HG03520 (cell line): Measurements from ENCODE around the gene CDCA5.

ENCODE experiments used
- ATAC-seq: cut with Tn5 transposase; IDR thresholded peaks from one replicate; pipeline ENCODE4 v1.9.1; 2021; ENCODE audit warnings: mild to moderate bottlenecking, moderate library complexity; ENCODE audit not compliant: unreplicated experiment

Gene CDCA5

DNA sequence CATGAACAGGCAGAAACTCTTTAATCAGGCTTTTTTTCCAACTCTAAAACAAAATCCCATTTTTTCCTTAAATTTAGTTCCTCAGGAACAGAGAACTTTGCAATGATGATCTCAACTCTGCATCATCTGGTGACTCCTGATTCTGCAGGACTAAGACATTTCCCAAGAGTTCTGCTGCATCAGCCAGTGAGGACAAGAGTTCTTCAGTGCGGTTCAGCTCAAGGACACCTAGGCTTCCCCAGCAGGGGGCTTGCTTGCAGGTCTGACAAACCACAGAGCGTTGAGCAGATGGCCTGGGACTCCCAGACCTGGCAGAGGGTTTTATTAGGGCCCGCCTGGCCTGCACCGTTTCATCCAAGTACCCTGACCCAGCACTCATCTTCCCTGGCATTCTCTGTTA is 6.4 kb downstream of the CDCA5 start:
- ATAC-seq: no peak

DNA sequence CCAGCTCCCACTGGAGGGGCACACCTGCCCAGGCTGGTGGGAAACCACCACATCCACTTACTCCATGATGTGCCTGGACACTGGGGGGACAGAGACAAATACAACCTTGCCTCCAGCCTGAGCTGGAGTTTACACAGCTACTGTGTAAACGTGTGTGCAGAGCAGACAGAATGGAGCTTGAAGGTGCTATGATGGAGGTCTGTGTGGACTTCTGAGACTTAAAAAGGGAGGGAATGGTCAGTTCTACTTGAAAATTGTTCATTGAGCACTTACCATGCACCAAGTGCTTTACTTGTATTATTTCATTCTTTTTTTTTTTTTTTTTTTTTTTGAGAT is 11.2 kb downstream of the CDCA5 start:
- no peak for ATAC-seq

DNA sequence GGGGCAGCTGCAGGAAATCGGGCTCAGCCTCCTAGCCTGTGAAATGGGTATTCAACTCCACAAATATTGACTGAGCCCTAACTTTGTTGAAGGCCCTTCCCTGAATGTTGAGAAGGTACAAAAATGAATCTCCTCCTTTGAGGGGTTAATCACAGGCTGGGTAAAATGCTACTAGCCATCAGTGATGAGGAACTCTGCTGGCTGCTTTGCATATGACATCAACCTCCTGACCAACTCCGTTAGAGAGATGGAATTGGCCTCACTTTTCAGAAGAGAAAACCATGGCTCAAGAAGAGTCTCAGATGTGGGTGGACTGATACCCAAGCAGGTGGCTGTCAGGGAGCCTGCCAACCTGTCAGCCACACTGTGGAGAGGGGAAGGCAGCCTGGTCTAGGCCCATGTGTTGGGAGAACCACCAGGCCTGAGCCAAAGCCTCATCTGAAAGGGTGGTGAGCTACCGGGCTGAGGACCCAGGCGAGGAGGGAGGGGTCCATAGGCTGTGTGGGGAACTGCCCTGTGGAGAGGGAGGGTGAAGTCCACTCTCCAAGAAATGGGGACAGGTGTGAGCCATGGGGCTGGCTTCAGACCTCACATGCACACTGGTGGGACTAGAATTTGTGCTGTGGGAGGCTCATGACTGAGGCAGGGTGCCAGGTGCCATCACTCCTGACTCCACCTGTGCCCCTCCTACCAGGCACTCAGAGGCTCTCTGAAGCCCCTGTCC is 11.8 kb downstream of the CDCA5 start:
- ATAC-seq: no peak

DNA sequence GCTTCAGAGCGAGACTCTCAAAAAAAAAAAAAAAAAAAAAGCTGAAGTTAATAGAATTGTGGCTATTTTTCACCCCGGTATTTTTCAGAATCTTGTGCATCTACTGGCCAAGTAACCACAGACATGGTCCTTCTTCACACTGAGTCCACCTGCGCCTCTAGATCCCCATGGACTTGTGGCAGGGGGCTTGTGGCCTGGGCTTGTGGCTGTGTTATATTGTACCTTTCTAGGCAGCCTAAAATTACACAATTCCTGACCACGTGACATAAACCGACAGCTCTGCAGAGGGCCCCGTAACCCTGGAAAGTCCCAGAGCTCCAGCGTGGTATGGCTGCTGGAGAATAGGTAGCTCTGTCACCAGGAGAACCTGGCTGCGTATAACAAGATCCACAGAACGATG is 14.6 kb downstream of the CDCA5 start:
- ATAC-seq: no peak

DNA sequence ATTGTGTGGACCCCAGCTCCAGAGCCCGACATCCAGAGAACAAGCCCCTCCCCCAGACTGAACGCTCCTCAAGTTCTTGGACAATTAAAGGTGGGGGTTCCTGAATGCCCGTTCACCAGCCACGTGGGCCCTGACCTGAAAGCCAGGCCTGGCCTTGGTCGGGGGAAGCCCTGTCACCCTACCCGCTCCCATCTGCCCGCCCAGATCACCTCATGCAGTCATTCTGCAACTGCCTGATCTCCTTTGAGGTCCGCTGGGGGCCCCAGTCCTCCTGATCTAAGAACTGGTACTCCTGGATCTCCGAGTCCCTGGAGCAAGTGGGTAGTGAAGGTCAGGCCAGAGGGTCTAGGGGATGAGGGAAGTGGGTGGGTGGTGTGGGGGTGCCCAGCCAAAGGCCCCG is 16.4 kb downstream of the CDCA5 start:
- no peak for ATAC-seq

DNA sequence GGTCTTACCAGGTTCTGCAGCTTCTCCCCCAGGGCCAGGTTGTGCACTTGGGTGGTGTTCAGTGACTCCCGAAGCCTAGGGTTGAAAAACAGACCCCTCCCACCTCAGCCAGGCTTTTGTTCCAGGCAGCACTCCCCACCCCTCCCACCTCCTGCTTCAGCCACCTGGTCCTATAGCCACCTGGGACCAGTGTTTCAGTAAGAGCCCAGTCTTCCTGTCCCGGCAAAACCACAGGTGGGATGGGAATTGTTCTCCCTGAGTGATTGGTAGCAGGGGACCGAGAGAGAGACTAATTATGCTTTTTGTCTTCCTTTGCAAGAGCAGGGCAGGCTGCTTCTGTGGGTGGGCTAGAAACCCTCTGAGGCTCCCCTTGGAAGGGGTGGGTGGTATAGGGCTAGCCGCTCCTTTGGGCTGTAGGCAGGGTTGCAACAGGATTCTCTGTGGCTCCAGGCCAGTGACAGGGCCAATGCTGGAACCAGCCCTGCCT is 17.0 kb downstream of the CDCA5 start:
- no peak for ATAC-seq

DNA sequence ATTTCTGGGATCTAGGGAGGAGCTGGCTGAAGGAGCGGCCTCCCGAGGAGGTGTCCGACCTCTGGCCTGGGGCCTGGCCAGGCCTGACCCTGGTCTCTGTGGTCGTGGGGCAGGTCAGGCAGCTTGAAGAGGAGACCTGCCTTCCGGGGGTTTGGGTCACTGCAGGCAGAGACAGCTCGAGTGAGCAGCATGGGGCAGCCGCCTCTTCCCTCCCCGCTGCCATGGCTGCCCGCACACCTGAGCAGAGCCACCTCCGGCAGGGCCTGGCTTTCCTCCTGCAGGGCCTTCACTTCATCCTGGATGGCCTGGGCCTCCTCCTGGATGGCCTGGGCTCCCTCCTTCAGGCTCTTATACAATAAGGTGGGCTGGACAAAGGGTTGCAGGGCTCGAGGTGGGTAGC is 17.5 kb downstream of the CDCA5 start:
- ATAC-seq: no peak

DNA sequence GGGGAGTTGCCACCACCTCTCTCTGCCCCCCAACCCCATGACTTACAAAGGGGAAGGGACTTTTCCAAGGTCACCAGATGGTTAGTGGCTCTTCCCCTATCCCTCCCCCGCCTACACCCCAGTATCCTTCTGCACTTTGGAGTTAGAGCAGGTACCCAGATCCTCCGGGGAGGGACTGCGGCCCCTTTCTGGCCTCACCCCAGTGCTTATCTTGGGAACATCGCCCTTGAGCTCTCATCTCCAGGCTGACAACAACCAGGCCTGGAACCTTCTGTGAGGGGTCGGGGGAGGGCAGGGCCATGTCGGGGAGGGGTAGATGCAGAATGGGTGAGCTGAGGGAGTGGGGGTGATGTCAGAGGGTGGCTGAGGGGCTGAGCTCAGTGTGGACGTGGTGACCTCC is 18.0 kb downstream of the CDCA5 start:
- ATAC-seq: no peak

DNA sequence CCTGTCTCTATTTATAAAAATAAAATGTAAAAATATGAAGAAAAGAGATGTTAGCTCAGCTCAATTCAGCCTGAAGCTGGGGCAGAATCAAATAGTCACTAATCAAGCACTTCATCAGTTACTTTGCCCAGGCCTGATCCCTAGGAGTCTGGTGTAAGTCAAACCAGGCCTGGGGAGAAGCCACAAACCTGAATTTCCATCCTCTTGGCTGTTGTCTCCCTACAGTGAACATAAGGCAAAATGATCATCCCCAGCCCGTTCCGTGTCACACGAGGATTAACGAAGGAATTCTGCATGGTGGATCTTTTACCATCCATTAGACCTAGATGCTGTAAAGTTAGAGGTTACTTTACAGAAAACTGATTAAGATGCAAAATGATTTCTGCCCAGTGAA is 19.0 kb downstream of the CDCA5 start:
- no peak for ATAC-seq

DNA sequence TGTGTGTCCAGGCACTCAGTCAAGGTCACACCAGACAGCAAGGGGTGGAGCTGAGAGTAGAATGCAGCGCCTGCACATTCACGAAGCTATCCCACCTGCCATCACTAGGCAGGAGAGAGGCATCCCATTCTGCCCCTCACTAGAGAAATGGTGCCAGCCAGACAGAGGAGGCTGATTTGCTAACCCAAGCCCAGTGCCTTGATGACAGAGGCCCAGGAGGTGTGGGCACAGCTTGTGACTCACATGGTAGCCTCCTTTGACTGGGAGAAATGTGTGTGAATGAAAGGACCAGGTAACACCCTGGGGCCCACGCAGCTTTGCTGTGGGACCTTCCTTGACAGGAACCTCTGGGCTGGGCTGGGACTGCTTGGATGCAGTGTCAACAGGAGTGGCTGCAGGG is 20.3 kb downstream of the CDCA5 start:
- no peak for ATAC-seq

DNA sequence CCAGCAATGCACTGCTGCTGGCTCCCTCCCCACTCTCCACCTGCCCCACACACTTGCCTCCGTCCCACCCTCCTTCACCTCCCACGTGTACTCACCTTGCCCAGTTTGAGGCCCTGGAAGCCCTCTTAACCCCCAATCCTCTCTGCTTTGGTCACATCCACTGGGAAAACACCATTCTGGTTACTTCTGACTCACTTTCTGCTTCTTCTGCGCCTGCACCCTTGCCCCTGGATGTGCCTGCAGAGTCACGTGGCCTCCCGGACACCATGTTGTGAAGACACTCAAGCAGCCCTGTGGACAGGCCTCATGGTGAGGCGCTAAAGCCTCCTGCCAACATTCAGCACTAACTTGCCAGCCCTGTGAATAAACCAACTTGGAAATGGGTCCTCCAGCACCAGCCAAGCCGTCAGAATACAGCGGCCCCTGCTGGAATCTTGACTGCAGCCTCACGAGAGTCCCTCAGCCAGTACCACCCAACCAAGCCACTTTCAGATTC is 22.9 kb downstream of the CDCA5 start:
- no peak for ATAC-seq

DNA sequence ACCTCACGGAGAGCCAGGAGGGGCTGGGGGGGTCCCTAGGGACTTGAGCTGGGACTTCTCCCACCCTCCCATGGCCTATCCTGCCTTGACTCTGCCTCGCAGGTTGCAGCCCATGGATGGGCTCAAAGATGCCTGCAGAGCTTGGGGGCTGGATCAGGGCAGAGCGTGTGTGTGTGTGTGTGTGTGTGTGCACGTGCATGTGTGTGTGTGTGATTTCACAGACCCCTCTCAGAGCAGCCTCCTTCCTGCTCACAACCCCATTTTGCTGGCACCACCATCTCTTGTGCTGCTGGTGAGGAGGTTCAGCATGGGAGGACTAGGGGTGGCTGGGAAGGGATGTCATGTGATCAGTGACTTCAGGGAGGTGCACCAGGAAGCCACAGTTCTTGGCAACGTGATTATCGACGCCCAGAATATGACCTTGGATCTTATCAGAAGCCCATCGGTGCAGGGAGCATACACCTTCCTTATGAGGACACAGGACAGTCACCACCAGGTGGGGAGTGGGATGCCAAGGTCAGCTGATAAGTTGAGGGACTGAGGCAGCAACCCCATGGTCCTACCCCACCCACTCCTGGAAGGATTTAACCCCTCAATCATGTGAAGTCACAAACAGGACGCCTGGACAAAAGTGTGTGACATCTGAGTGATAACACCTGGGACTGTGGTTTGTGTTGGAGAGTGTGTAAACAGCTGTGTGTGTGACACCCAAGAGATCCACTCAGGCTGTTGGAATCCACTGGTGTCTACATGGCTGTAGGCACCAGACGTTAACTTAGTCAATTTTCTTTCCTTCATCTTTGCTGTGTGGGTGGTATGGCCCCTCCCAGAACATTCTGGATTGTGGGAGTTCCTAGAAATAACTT is 23.6 kb downstream of the CDCA5 start:
- ATAC-seq: no peak

DNA sequence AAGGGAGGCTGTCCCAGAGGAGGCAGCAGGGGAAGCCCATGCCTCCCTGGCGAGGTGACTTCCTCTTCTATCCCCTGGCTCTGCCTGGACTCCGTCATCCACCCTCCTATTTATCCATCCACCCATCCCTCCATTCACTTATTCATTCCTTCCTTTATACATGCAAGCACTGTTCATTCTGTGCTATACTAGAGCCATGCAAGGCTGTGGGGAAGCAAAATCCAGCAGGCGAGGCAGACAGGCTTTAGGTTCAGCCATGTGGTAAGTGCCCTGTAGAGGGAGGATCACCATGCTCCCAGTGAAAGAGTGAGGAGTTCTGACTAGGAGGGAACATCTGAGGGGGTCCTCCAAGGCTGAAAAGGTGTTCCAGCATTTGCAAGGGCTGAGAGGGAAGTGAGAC is 24.3 kb downstream of the CDCA5 start:
- ATAC-seq: no peak

DNA sequence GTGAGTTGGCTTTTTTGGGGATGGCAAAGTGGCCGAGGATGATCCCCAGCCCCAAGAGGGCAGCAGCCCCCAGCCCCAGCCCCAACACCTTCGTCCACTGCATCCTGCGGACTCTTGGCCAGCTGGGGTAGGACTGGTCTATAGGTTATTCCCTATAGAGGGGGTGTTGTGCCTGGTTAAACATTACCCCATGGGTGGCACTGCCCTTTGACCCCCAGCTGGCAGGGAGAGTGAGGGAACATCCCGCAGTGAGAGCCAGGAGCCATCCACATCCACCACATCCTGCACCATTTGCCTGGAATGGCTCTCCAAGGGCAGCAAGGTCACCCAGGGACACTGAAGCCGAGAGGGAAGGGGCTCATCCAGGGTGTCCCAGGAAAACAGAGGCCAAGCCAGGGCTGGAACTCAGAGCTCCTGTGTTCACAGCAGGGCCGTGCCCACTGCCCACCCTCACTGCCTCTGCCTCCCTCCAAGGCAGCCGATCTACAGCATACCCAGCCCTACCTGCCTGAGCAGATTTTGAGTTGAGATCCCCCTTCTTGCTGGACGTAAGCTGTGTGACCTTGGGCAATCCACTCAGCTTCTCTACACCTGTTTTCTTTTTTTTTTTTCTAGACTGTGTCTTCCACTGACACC is 25.3 kb downstream of the CDCA5 start, which contains the start of gene NAALADL1:
TSS of gene NAALADL1 (minus strand) at position 135 of the 636 bp plus-strand sequence. CDS start at position 103, 32 bp downstream.
- no peak for ATAC-seq

DNA sequence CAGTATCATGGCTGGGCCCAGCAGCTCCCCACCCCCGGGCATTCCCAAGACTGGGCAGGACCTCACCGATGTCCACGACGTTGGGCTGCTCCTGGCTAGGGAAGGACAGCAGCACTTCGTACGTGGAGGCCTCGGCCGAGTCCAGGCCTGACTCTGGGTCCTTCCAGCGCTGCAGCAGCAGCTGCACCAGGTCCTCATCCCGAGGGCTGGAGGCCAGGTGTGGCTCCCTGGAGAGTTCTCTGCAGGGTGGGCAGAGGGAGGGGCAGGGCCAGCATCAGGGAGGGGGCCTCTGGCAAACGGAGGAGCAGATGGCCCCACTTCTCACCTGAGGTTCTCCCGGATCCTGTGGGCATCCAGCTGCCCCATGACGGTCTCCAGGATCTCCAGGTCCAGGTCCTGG is 25.8 kb downstream of the CDCA5 start:
- no peak for ATAC-seq

DNA sequence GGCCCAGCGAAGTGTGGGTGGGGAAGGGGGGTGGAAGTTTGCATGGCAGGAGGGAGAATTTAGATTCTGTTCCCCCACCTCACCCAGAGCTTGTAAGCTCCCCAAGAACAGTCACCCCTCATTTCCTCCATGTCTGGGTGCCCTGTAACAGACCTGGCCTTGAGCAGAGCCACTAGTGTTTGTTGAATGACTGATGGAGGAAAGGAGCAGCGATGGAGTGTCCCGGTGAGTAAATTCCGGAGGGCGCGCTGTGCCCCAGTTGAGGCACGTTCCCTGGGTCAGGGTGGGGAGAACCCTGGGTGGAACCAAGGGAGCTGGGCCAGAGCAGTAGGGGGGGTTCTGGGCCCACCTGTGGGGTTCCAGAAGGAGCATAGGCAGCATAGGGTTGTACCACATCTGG is 26.3 kb downstream of the CDCA5 start:
- ATAC-seq: no peak

DNA sequence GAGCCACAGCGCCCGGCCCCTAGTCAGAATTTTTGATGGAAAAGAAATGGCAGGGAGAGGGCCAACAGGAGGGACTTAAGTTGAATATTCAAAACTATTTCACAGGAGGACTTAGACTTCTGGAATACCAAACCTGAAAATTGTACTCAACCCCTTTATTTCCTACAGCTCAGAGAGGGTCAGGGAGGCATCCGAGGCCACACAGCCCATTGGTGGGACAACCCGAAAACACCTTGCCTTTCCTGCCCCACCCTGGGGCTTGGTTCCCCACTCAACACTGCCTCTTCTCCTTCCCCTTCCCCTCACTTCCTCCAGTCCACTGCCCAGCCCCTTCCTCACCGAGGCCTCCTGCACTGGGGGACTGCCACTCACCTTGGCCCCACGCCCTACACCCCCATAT is 26.8 kb downstream of the CDCA5 start:
- ATAC-seq: no peak

DNA sequence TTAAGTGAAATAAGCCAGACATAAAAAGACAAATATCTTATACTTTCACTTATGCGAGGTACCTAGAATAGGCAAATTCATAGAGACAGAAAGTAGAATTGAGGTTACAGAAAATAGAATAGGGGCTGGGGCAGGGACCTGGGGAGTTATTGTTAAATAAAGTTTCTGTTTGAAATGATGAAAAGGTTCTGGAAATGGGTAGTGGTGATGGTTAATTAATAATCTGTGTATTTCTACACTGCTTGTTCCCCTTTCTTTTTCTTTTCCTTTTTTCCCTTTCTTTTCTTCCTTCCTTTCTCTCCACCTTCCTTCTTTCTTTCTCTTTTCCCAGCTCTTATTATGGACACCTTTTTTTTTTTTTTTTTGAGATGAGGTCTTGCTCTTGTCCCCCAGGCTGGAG is 28.3 kb downstream of the CDCA5 start:
- ATAC-seq: no peak

DNA sequence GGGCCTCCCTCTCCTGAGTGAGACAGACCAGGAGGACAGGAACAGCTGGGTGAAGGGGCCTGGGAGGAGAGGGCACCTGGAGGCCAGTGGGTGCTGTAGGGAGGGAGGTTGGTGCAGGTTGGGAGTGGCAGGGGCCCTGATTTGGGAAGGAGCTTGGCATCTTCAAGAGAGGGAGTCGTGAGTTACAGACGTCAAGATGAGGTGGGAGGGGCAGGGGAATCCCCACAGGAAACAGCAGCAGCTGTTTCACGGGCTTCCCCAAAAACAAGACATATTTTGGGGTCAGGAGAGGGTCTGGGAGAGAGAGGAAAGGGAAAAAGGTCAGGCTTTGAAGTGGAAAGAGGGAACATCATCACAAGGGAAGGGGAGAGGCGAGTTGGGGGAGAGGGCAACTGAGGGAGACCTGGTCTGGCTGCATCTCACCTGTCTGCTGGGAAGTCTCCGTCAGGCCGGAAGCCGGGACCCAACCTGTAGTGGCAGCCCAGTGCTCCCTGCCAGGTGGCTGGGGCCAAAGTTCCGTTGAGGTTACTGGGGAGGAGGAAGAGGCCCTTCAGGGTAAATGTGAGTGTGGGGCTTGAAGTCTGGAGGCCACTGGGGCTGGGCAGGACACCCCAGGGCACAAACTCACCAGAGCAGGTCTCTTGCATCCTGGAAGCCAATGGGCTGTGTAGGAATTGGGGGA is 29.9 kb downstream of the CDCA5 start:
- no peak for ATAC-seq

DNA sequence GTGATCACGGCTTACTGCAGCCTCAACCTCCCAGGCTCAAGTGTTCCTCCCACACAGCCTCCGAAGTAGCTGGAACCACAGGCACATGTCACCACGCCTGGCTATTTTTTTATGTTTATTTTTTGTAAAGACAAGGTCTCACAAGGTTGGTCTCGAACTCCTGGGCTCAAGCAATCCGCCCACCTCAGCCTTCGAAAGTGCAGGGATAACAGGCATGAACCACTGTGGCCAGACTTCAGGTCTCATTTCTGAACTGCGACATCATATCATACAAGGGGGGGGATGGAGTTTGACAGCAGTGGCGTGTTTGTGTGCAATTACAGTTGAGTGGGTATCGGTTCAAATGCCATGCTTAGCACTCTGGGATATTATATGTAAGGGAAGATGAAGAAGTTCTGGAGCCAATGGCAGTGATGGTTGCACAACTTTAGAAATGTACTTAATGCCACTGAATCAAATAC is 32.4 kb downstream of the CDCA5 start:
- ATAC-seq: no peak
